ENCODE results near the gene CORO2B. TPM values are rescaled to one million over a fixed set of nuclear protein-coding genes. Genes with fewer than 3 reads are reported as not detected.

CORO2B gene
- total and polyA plus RNA-seq, 9 donors = 7.5 to 61.0 (median 18.0) TPM

- Histone ChIP-seq H3K9me3 (no peaks in the 10 kb centered on the region), H3K27me3 (no peaks in the 10 kb centered on the region), H3K36me3 (no peaks in the 10 kb centered on the region), H3K27ac (peak overlapping the region; percentile 55 to 67), H3K4me3 (no peak overlapping the region), H3K4me1 (ENCODE audit: insufficient read depth) (peaks cover 34% of the 10 kb centered on the region)
- no peak for TF ChIP-seq EP300 (IDR thresholded peaks at IDR 0.05)
- TF ChIP-seq, protein P1, sequence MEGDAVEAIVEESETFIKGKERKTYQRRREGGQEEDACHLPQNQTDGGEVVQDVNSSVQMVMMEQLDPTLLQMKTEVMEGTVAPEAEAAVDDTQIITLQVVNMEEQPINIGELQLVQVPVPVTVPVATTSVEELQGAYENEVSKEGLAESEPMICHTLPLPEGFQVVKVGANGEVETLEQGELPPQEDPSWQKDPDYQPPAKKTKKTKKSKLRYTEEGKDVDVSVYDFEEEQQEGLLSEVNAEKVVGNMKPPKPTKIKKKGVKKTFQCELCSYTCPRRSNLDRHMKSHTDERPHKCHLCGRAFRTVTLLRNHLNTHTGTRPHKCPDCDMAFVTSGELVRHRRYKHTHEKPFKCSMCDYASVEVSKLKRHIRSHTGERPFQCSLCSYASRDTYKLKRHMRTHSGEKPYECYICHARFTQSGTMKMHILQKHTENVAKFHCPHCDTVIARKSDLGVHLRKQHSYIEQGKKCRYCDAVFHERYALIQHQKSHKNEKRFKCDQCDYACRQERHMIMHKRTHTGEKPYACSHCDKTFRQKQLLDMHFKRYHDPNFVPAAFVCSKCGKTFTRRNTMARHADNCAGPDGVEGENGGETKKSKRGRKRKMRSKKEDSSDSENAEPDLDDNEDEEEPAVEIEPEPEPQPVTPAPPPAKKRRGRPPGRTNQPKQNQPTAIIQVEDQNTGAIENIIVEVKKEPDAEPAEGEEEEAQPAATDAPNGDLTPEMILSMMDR (IDR thresholded peaks at IDR 0.05) = no peak
- TF ChIP-seq POLR2A (IDR thresholded peaks at IDR 0.05) = no peak
- intact Hi-C loops (cut with DNase I) = no loop called here
- 33 to 40% (median 34%) methylated on average over 14 to 17 of the region's 17 CpGs for WGBS, 3 donors
- peak; percentile 50 to 70 (median 64) for DNase-seq
Measured at GRCh38 chr15:68614286-68615035, 35.7 kb downstream of the CORO2B start.

GRCh38 chr15:68615301-68615700 lies 36.5 kb downstream of the CORO2B start:
- H3K9me3 ChIP-seq = no peaks in the 10 kb centered on the region
- H3K27me3 ChIP-seq = no peaks in the 10 kb centered on the region
- peaks cover 27% of the 10 kb centered on the region for H3K4me1 ChIP-seq (ENCODE audit: insufficient read depth)
- no peak for DNase-seq
- H3K27ac ChIP-seq = peak overlapping the region; percentile 55 to 67
- WGBS, 3 donors = 8 to 28% (median 11%) methylated on average over 1 of the region's 1 CpG
- intact Hi-C loops (cut with DNase I) = no loop called here
- no peak overlapping the region for H3K4me3 ChIP-seq
- TF ChIP-seq POLR2A (IDR thresholded peaks at IDR 0.05) (no peak), EP300 (IDR thresholded peaks at IDR 0.05) (no peak)
- TF ChIP-seq, protein P1 (IDR thresholded peaks at IDR 0.05) = no peak
- H3K36me3 ChIP-seq = no peaks in the 10 kb centered on the region

DNA sequence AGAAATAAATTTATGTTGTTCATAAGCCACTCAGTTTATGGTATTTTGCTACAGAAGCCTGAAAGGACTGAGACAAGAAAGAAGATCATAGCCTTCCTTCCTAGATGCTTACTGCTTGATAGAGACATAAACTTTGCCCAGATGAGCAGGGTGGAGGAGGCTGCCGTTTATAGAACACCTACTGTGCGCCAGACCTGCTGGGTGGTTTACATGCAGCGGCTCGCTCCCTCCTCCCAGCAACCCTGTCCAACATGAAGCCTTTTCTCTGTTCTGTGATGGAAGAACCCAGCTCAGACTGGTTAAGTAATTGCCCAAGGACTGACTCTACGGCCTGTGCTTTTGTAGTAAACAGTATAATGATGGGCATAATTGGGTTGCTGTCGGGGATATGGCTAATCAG lies 37.0 kb downstream of the CORO2B start:
- no peak for TF ChIP-seq EP300 (IDR thresholded peaks at IDR 0.05)
- WGBS, 3 donors = 73 to 86% (median 80%) methylated on average over 6 of the region's 6 CpGs

GRCh38 chr15:68616397-68616796 lies 37.6 kb downstream of the CORO2B start:
- peaks cover 31% of the 10 kb centered on the region for H3K4me1 ChIP-seq (ENCODE audit: insufficient read depth)
- DNase-seq = peak in 3 of 5 donors; percentile 53 to 67 (median 62)
- H3K27me3 ChIP-seq = no peaks in the 10 kb centered on the region
- no peaks in the 10 kb centered on the region for H3K9me3 ChIP-seq
- no peaks in the 10 kb centered on the region for H3K36me3 ChIP-seq
- intact Hi-C loops (cut with DNase I) = no loop called here
- no peak overlapping the region for H3K4me3 ChIP-seq
- 37 to 74% (median 38%) methylated on average over 16 of the region's 16 CpGs for WGBS, 3 donors
- H3K27ac ChIP-seq = peak overlapping the region; percentile 14 to 63
- TF ChIP-seq POLR2A (IDR thresholded peaks at IDR 0.05) (no peak), EP300 (IDR thresholded peaks at IDR 0.05) (no peak)
- TF ChIP-seq, protein P1 (IDR thresholded peaks at IDR 0.05) = no peak

More for the DNA sequence above, 37.0 kb downstream of the CORO2B start:
- H3K27me3 ChIP-seq = no peaks in the 10 kb centered on the region
- H3K4me1 ChIP-seq (ENCODE audit: insufficient read depth) = peaks cover 27% of the 10 kb centered on the region
- H3K36me3 ChIP-seq = no peaks in the 10 kb centered on the region
- no peaks in the 10 kb centered on the region for H3K9me3 ChIP-seq
- no peak for DNase-seq
- intact Hi-C loops (cut with DNase I) = no loop called here
- H3K27ac ChIP-seq = peak overlapping the region; percentile 14 to 63
- no peak overlapping the region for H3K4me3 ChIP-seq

DNA sequence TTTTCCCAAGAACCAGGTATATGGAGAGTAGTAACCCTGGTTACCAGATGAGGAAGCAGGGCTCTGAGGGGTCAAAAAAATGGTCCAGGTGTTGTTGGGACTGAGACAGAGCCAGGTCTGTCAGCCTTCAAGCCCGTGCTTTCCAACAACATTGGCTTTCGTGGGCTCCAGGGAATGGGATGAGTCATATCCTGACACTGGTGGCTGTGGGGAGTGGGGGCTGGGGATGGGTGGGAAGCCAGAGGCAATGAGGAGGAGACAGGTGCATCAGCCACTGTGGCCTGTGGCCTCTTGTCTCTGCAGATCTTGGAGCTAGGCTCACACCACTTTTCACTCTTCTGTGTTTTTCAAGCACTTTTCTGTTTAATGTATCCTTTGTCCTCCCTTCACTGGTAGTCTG lies 38.2 kb downstream of the CORO2B start:
- H3K9me3 ChIP-seq = no peaks in the 10 kb centered on the region
- peaks cover 36% of the 10 kb centered on the region for H3K4me1 ChIP-seq (ENCODE audit: insufficient read depth)

More for the DNA sequence above, 38.2 kb downstream of the CORO2B start:
- Histone ChIP-seq H3K36me3 (no peaks in the 10 kb centered on the region), H3K27me3 (no peaks in the 10 kb centered on the region), H3K4me3 (no peak overlapping the region), H3K27ac (peak overlapping the region; percentile 14 to 63)
- 13 to 28% (median 26%) methylated on average over 2 of the region's 2 CpGs for WGBS, 3 donors
- no peak for TF ChIP-seq POLR2A (IDR thresholded peaks at IDR 0.05)
- TF ChIP-seq, protein P1 (IDR thresholded peaks at IDR 0.05) = no peak
- TF ChIP-seq EP300 (IDR thresholded peaks at IDR 0.05) = no peak
- peak in 2 of 5 donors; percentile 47 to 58 for DNase-seq
- intact Hi-C loops (cut with DNase I) = no loop called here

Measured in ovary (tissue), 9 donors.